ENCODE data around the gene EFCAB3.

DNA sequence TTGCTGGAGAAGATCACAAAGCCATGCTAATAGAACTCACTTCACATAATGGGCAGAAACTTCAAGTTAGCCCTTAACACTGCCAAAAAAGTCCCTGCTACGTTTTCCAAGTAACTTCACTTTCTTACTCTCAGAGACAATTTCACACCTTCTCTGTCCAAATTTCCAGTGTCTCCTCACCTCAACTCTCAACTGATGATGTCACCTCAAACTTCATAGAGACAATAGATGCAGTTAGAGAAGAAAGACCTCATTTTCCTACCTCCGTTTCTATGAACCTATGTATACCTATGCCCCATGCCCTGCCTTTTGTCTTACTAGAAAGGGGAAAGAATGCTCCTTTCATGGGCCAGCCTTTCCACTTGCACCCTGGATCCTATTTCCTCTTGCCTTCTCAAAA is 14.2 kb upstream of the EFCAB3 start:
- TF ChIP-seq CTCF (IDR thresholded peaks at IDR 0.05) (no peak), POLR2A (IDR thresholded peaks at IDR 0.05) (no peak), EP300 (IDR thresholded peaks at IDR 0.05; ENCODE audit: low read depth) (no peak)

Measured in transverse colon (tissue), 3 donors.